Mucosa of descending colon (tissue), 3 donors: ENCODE results near the gene PA2G4. TPM values are rescaled to one million over a fixed set of nuclear protein-coding genes. Genes with fewer than 3 reads are reported as not detected.

ENCODE experiments used
- ATAC-seq: fragments of 200-7000 bp; cut with Tn5 transposase; one replicate; pipeline ENCODE4 v1.9.1; 2020; ENCODE audit warnings: mild to moderate bottlenecking, moderate library complexity
- DNase-seq, 3 donors: peaks; one replicate each; pipeline ENCODE4 v3.0.0-alpha.2; 2020
- H3K36me3 ChIP-seq: fragments of 200-600 bp; one replicate; pipeline ENCODE4 v1.8.0; 2021; ENCODE audit warnings: low read depth, mild to moderate bottlenecking
- H3K4me1 ChIP-seq: fragments of 200-600 bp; one replicate; pipeline ENCODE4 v1.8.0; 2021; ENCODE audit warnings: low read depth, mild to moderate bottlenecking
- H3K4me3 ChIP-seq: fragments of 200-600 bp; one replicate; pipeline ENCODE4 v1.8.0; 2021; ENCODE audit warnings: mild to moderate bottlenecking
- H3K9me3 ChIP-seq: fragments of 200-600 bp; one replicate; pipeline ENCODE4 v1.8.0; 2021; ENCODE audit warnings: mild to moderate bottlenecking
- intact Hi-C, 2 donors: fragments of 100-400 bp; cut with DNase I in 1 of 2; cut with micrococcal nuclease in 1 of 2; formaldehyde crosslinking; loops; one replicate each; pipeline versions ENCODE4 v1.11.0 to v1.11.1; 2022; cut with DNase I, micrococcal nuclease
- total RNA-seq, 3 donors: library from RNA; stranded (reverse); fragmentation: NEBNext Ultra II Directional in 2 of 3; extraction: Animal tissue kit (Norgen Biotek cat#: 25700) in 2 of 3; gene quantifications; one replicate each; pipeline versions ENCODE4 v1.2.1 to v1.2.4, GENCODE V29; 2021 to 2023
- TF ChIP-seq, protein P1 (sequence below): fragments of 200-600 bp; IDR thresholded peaks from one replicate; pipeline ENCODE4 v1.8.0; 2022; ENCODE audit warnings: antibody characterized with exemption, mild to moderate bottlenecking
- donor health status: DM: no; HTN: no; CAD: no; lungs with moderate emphysema.
- donor health status: DM: no; HTN: no; CAD: no.
- donor health status: DM: no; HTN: yes; CAD: no.

Gene PA2G4
- total RNA-seq, 3 donors from 2014 or later = 61.7 to 94.9 (median 90.3) TPM

DNA sequence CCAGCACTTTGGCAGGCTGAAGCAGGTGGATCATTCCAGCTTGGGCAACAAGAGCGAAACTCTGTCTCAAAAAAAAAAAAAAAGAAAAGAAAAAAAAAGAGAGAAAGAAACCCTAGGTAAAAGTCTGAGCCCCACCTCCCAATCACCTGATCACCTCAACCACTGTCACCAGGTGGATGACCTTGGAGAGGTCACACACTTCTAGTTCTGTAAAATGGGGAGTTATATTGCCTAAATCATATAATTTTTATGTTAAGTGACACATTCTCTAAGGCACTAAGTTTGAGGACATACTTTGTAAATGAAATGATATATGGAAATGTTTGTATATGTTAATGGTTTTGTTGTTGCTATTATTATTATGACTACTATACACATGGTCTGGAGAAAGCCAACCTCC is 25.9 kb upstream of the PA2G4 start:
- no peaks in the 10 kb centered on the region for H3K9me3 ChIP-seq
- H3K36me3 ChIP-seq = no peaks in the 10 kb centered on the region
- TF ChIP-seq, protein P1, sequence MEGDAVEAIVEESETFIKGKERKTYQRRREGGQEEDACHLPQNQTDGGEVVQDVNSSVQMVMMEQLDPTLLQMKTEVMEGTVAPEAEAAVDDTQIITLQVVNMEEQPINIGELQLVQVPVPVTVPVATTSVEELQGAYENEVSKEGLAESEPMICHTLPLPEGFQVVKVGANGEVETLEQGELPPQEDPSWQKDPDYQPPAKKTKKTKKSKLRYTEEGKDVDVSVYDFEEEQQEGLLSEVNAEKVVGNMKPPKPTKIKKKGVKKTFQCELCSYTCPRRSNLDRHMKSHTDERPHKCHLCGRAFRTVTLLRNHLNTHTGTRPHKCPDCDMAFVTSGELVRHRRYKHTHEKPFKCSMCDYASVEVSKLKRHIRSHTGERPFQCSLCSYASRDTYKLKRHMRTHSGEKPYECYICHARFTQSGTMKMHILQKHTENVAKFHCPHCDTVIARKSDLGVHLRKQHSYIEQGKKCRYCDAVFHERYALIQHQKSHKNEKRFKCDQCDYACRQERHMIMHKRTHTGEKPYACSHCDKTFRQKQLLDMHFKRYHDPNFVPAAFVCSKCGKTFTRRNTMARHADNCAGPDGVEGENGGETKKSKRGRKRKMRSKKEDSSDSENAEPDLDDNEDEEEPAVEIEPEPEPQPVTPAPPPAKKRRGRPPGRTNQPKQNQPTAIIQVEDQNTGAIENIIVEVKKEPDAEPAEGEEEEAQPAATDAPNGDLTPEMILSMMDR = no peak
- H3K4me1 ChIP-seq = peaks cover 22% of the 10 kb centered on the region
- no peak for ATAC-seq
- H3K4me3 ChIP-seq = no peak overlapping the region
- no peak for DNase-seq
- intact Hi-C loops = no loop called here

DNA sequence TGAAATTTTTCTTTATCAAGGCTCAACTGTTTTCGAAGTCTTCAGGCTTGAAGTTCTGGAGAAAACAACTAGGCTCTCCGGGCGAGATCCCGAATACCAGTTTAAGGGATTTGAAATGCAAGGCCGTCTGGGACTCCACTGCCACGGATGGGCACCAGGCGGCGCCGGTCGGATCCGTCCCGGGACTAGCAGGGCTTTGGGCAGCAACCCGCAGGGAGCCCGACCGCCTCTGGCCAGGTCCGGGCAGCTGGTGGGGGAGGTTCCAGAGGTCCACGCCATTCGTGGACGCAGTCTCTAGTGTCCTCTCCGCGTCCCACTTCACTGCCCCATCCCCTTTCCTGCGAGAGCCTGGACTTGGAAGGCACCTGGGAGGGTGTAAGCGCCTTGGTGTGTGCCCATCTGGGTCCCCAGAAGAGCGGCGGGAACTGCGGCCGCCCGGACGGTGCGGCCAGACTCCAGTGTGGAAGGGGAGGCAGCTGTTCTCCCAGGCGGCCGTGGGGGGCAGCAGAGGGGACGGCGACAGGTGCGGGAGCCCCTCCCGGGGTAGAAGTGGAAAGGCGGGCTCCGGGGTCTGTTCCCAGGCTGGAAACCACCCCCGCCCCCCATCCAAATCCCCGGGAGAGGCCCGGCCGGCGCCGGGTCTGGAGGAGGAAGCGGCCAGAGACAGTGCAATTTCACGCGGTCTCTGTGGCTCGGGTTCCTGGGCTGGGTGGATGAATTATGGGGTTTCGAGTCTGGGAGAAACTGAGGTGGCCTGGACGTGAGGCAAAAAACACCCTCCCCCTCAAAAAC is 25.2 kb upstream of the PA2G4 start:
- peak overlapping the region; percentile 90 for H3K4me3 ChIP-seq
- H3K36me3 ChIP-seq = no peaks in the 10 kb centered on the region
- intact Hi-C loops = no loop called here
- no peaks in the 10 kb centered on the region for H3K9me3 ChIP-seq
- TF ChIP-seq, protein P1 = peak; percentile 67
- DNase-seq (peak; percentile 92 to 96 (median 95)), ATAC-seq (peak; percentile 65)
- H3K4me1 ChIP-seq = peaks cover 27% of the 10 kb centered on the region

DNA sequence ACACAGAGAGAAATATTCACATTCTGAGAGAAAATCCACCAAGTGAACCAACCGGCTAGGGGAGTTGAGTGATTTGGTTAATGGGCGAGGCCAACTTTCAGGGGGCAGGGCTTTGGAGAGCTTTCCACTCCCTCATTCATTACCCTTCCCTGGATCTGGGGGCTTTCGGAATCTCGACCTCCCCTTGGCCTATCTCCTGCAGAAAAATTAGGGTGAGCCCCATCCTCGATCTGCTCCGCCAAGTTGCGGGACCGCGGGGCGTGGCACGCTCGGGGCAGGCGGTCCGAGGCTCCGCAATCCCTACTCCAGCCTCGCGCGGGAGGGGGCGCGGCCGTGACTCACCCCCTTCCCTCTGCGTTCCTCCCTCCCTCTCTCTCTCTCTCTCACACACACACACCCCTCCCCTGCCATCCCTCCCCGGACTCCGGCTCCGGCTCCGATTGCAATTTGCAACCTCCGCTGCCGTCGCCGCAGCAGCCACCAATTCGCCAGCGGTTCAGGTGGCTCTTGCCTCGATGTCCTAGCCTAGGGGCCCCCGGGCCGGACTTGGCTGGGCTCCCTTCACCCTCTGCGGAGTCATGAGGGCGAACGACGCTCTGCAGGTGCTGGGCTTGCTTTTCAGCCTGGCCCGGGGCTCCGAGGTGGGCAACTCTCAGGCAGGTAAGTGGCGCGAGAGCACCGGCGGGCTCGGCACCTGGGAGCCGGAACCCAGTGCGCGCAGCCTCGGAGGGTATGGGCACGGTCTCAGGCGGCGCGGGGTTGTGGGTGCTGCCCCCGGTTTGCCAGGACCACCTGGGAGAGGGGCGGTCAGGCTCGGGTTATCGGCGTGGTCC is 24.4 kb upstream of the PA2G4 start, which contains the start of gene ERBB3:
Gene ERBB3, plus strand, starts transcription at position 443 of the 833 bp plus-strand sequence. Its CDS starts 136 bp downstream, at position 579.
- Histone ChIP-seq H3K4me3 (peak within 1 kb of the TSS; percentile 90), H3K36me3 (no peaks in the 10 kb centered on the region), H3K9me3 (no peaks in the 10 kb centered on the region), H3K4me1 (peaks cover 27% of the 10 kb centered on the region)
- DNase-seq (peak; percentile 88 to 90 (median 89)), ATAC-seq (peak; percentile 82)
- TF ChIP-seq, protein P1 = peak; percentile 42
- intact Hi-C loops = no loop called here

DNA sequence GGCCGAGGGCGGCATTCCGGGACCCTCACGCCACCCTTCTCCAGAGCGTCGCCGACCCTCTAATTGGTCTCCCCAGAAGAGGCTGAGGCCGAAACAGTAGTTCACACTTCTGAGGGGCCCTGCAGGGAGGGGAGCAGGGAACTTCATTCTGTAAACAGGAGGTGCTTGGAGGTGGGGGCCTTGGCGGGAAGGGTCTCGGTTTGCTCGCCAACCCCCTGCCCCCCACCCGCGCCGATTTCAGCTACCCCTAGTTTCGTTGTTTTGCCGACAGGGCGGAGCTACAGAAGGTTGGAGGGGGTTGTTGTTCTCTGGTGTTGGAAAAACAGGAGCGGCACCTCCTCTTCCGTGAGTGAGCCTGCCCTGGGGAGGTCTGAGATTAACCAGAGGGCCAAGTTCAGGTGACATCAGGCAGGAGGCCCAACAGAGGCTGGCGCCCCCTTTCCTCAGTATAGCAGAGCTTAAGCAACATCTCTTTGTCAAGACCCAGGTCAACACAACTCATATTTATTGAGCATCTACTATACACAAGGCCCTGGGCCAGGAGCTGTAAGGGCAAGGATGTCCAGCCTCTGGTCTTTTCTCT is 23.7 kb upstream of the PA2G4 start:
- H3K4me1 ChIP-seq = peaks cover 32% of the 10 kb centered on the region
- intact Hi-C loops = no loop called here
- DNase-seq = peak; percentile 76 to 82 (median 82)

More for the DNA sequence above, 23.7 kb upstream of the PA2G4 start:
- ATAC-seq = peak; percentile 62
- TF ChIP-seq, protein P1 = no peak
- Histone ChIP-seq H3K4me3 (peak overlapping the region; percentile 90), H3K9me3 (no peaks in the 10 kb centered on the region), H3K36me3 (no peaks in the 10 kb centered on the region)
